Ishikawa (cell line): ENCODE results near the gene MOK.

Experiments
- CEBPB ChIP-seq: IDR thresholded peaks from 2 replicates; pipeline ENCODE4 v1.6.1; 2012
- CREB1 ChIP-seq: IDR thresholded peaks from 2 replicates; pipeline ENCODE4 v1.6.1; 2012; ENCODE audit warnings: low read depth
- EGR1 ChIP-seq: IDR thresholded peaks from 2 replicates; pipeline ENCODE4 v1.6.1; 2012
- EP300 ChIP-seq: IDR thresholded peaks from 2 replicates; pipeline ENCODE4 v1.6.1; 2012; ENCODE audit warnings: borderline replicate concordance
- FOXM1 ChIP-seq: IDR thresholded peaks from 2 replicates; pipeline ENCODE4 v1.6.1; 2012; ENCODE audit warnings: low read depth, borderline replicate concordance
- NFIC ChIP-seq: IDR thresholded peaks from 2 replicates; pipeline ENCODE4 v1.6.1; 2012
- RAD21 ChIP-seq: IDR thresholded peaks from 2 replicates; pipeline ENCODE4 v1.6.1; 2012; ENCODE audit warnings: low read depth
- REST ChIP-seq: IDR thresholded peaks from 2 replicates; pipeline ENCODE4 v1.6.1; 2012; ENCODE audit warnings: low read depth, mild to moderate bottlenecking
- TAF1 ChIP-seq: IDR thresholded peaks from 2 replicates; pipeline ENCODE4 v1.6.1; 2012; ENCODE audit warnings: low read depth, mild to moderate bottlenecking
- TCF12 ChIP-seq: IDR thresholded peaks from 2 replicates; pipeline ENCODE4 v1.6.1; 2012; ENCODE audit warnings: low read depth
- TEAD4 ChIP-seq: IDR thresholded peaks from 2 replicates; pipeline ENCODE4 v1.6.1; 2012
- USF1 ChIP-seq: IDR thresholded peaks from 2 replicates; pipeline ENCODE4 v1.6.1; 2012
- YY1 ChIP-seq: IDR thresholded peaks from 2 replicates; pipeline ENCODE4 v1.6.1; 2012; ENCODE audit warnings: low read depth
- ZBTB7A ChIP-seq: IDR thresholded peaks from 2 replicates; pipeline ENCODE4 v1.6.1; 2012; ENCODE audit warnings: low read depth
- TF ChIP-seq, protein P1 (sequence below): IDR thresholded peaks from 2 replicates; pipeline ENCODE4 v1.6.1; 2012

MOK gene

DNA sequence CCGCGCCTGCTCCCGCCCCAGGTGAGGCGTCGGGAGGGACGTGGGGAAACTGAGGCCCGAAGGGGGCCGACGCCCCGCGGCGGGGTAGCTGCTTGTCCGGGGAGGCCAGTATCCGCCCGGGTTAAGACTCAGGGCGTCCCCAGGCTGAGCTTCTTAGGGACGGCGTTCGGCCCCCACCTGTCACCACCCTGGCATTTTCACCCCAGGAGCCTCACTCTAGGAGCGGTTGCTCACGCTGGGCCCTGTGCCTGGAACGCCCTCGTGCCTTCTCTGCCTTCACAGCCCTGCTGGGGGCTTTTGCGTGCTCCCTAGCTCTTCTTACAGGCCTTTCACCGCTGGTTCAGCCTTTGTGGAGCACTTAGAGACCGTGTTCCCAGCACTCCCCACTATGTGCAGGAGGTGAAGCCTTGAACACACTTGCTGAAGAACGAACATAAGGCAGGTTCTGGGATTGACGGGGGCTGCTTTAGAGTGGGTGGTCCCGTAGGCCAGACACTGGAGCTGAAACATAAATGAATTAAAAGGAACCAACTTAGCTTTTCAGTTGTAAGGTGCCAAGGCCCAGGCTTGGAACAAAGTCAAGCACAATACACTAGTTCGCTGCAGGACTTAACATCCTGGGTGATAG lies 15.2 kb upstream of the MOK start:
- TF ChIP-seq ZBTB7A, result no peak
- TF ChIP-seq, protein P1, sequence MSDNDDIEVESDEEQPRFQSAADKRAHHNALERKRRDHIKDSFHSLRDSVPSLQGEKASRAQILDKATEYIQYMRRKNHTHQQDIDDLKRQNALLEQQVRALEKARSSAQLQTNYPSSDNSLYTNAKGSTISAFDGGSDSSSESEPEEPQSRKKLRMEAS, result peak; percentile 23; the same call in 1 of the 2 replicates

DNA sequence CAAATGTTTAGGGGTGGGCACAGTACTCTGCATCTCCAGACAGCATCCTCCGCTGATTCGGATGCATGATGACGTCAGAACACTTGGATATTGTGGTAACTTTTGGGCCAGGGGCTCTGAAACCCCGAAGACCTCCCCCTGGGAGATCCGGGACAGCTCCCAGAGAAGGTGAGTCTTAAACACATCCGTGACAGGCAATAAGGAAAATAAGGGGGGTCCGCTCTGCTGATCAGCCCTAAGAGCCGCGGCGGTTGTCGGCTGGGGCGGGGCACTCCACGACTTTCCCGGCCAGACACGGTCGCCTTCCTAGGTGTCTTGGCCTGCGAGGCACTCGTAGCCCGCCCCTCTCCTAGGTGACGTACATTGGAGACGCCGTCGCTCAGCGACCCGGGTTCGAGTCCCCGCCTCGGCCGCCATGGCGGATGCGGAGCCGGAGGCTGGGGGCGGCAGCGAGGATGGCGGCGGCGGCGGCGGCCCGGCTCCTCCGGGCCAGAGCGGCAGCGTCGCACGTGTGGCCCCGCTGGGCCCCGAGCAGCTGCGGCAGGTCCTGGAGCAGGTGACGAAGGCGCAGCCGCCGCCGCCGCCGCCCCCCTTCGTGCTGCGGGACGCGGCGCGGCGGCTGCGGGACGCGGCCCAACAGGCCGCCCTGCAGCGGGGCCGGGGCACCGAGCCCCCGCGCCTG lies 14.5 kb upstream of the MOK start, which contains the start of gene ZNF839:
Gene ZNF839, plus strand, starts transcription at position 396 of the 682 bp plus-strand sequence. Its CDS starts 20 bp downstream, at position 416.
- peak; percentile 41; the same call in 1 of the 2 replicates for TF ChIP-seq TCF12
- TF ChIP-seq REST, result no peak
- 0 out of 2 replicates have a peak, but pooled peaks have one; percentile 35 for TF ChIP-seq USF1
- 0 out of 2 replicates have a peak, but pooled peaks have one; percentile 11 for TF ChIP-seq CEBPB
- TF ChIP-seq, protein P1, result peak; percentile 80
- peak; percentile 28; the same call in 1 of the 2 replicates for TF ChIP-seq ZBTB7A
- TF ChIP-seq EP300, result peak; percentile 37; the same call in 1 of the 2 replicates
- TF ChIP-seq TEAD4, result peak; percentile 16; the same call in 1 of the 2 replicates
- TF ChIP-seq CREB1, result peak; percentile 92
- TF ChIP-seq YY1, result peak; percentile 92
- no peak for TF ChIP-seq EGR1
- no peak for TF ChIP-seq FOXM1
- TF ChIP-seq TAF1, result peak; percentile 71; the same call in 1 of the 2 replicates
- TF ChIP-seq RAD21, result no peak
- TF ChIP-seq NFIC, result no peak

DNA sequence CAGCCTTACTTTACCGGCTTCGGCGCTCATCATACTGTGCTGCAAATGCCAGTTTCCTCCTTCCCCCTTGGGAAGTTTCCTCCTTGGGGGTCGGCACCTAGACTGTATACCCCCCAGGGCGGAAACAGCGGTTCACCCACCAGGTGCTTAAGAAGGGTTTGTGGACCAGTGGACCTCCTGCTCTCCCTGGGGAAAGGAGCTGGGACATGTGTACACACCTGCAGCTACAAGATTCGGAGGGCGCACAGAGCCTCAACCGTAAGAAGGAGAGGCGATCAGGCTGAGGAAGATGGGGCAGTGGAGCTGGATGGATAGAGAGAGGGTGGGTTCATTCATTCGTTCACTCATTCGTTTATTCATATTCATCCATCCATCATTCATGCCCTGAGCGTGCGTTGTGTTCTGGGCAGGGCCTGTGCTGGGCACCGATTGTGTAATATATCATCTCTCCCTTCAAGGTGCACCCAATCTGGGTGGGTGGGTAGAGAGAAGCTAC lies 13.9 kb upstream of the MOK start:
- TF ChIP-seq RAD21, result no peak
- TF ChIP-seq NFIC, result no peak
- no peak for TF ChIP-seq TEAD4

DNA sequence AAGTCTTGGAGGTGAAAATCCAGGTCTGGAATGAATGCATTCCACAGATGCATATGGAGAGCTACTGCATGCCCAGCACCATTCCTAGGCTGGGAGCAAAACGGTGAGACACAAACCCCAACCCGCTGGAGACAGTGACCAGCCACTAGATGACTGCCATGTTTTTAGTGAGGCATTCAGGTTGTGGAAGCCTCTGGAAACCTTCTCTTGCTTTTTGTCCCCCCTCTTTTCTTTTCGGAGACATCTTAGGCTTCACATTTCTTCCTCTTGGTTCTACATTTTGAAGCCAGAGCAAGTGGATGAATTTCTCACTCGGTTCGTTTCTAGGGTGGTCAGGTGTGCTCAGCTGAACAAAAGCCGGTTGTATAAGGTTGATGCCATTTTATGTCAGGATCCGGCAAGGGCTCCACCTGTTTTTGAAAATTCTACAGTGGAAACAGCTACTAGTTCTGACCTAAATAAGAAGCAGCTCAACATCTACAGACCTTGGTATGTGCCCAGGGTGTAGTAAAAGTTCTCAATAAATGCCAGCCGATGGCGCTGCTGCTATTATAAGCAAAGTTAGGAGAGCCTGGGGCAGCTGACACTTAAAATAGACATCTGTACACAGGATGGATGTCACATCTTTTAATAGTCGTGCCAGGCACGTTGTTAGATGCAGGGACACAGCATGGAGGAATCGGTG lies 12.7 kb upstream of the MOK start:
- TF ChIP-seq TAF1 (peak; percentile 21; the same call in 1 of the 2 replicates), YY1 (peak; percentile 74), RAD21 (no peak)

GRCh38 chr14:102316743-102317563 lies 12.0 kb upstream of the MOK start:
- TF ChIP-seq TAF1 (no peak; the same call in 1 of the 2 replicates), RAD21 (no peak; the same call in 1 of the 2 replicates), ZBTB7A (no peak), YY1 (no peak), USF1 (no peak; the same call in 1 of the 2 replicates), EP300 (peak; percentile 49; the same call in 1 of the 2 replicates), CREB1 (no peak), NFIC (no peak; the same call in 1 of the 2 replicates), FOXM1 (peak; percentile 48; the same call in 1 of the 2 replicates), CEBPB (no peak; the same call in 1 of the 2 replicates), TEAD4 (peak; percentile 95), TCF12 (peak; percentile 65), EGR1 (0 out of 2 replicates have a peak, but pooled peaks have one; percentile 51), REST (no peak)
- TF ChIP-seq, protein P1, result peak; percentile 7; the same call in 1 of the 2 replicates
